Peyer's patch (tissue), 4 donors: ENCODE measurements around the gene GPR65. TPM values are rescaled to one million over a fixed set of nuclear protein-coding genes. Genes with fewer than 3 reads are reported as not detected.

ENCODE experiments used
- DNase-seq, 3 donors: peaks; one replicate each; pipeline ENCODE4 v3.0.0-alpha.2; 2017 to 2019
- H3K27ac ChIP-seq, 4 donors: fragments of 200-600 bp; sonication (generic); one replicate each; pipeline ENCODE4 v1.5.1; 2016 to 2019
- H3K27me3 ChIP-seq, 2 donors: fragments of 200-600 bp; sonication (generic); one replicate each; pipeline ENCODE4 v1.5.1; 2019
- H3K36me3 ChIP-seq, 3 donors: fragments of 200-600 bp; sonication (generic); one replicate each; pipeline ENCODE4 v1.5.1; 2016 to 2019
- H3K4me1 ChIP-seq, 4 donors: fragments of 200-600 bp; sonication (generic); one replicate each; pipeline ENCODE4 v1.5.1; 2016 to 2019
- H3K4me3 ChIP-seq, 4 donors: fragments of 200-600 bp; sonication (generic); 1 replicate in 3 of 4; 2 replicates in 1 of 4; pipeline ENCODE4 v1.5.1; 2016 to 2019; ENCODE audit warnings: mild to moderate bottlenecking in 1 of 4
- H3K9me3 ChIP-seq, 4 donors: fragments of 200-600 bp; sonication (generic); one replicate each; pipeline ENCODE4 v1.5.1; 2016 to 2019; ENCODE audit warnings: mild to moderate bottlenecking in 1 of 4
- CTCF ChIP-seq, 6 experiments: fragments of 450-650 bp in 4 of 6; fragments of 200-600 bp in 2 of 6; sonication (generic) in 1 of 6; IDR thresholded peaks; one replicate each; pipeline ENCODE4 v1.5.1; 2017 to 2019; ENCODE audit warnings: antibody characterized with exemption in 6 of 6, mild to moderate bottlenecking in 3 of 6, moderate library complexity in 1 of 6
- POLR2A ChIP-seq, 2 donors: fragments of 450-650 bp; IDR thresholded peaks; one replicate each; pipeline ENCODE4 v1.5.1; 2017; ENCODE audit warnings: antibody characterized with exemption in 2 of 2, mild to moderate bottlenecking in 2 of 2, moderate library complexity in 2 of 2
- total RNA-seq, 4 donors: library from RNA; depleted of rRNA; stranded (reverse); fragments of >200 nt; gene quantifications; one replicate each; pipeline ENCODE4 v1.1.0, GENCODE V29; 2016

GPR65 gene, protein sequence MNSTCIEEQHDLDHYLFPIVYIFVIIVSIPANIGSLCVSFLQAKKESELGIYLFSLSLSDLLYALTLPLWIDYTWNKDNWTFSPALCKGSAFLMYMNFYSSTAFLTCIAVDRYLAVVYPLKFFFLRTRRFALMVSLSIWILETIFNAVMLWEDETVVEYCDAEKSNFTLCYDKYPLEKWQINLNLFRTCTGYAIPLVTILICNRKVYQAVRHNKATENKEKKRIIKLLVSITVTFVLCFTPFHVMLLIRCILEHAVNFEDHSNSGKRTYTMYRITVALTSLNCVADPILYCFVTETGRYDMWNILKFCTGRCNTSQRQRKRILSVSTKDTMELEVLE
- total RNA-seq, result 1 to 10 TPM in 3 of 4 donors, under 1 TPM in 1; 0.76 to 1.7 (median 1.2) TPM

- peaks cover 0 to 3% (median 0%) of the 10 kb centered on the region in 4 donors for H3K4me1 ChIP-seq
- H3K27ac ChIP-seq, result peak within 1 kb of the TSS; percentile 67 to 76 (median 74)
- peak in 2 of 3 donors; percentile 64 to 73 for DNase-seq
Measured at GRCh38 chr14:88005050-88005481, at the start of gene GPR65. Gene GPR65, plus strand, starts transcription at chr14:88005135. Its CDS starts 5,713 bp downstream, at chr14:88010848.

GRCh38 chr14:87955501-87955900 lies 49.4 kb upstream of the GPR65 start:
- H3K4me3 ChIP-seq, result no peak overlapping the region
- no peaks in the 10 kb centered on the region for H3K9me3 ChIP-seq
- H3K27me3 ChIP-seq, result no peaks in the 10 kb centered on the region
- TF ChIP-seq CTCF (IDR thresholded peaks at IDR 0.05) (no peak), POLR2A (IDR thresholded peaks at IDR 0.05) (no peak)
- no peak for DNase-seq
- H3K4me1 ChIP-seq, result peaks cover 0 to 7% (median 0%) of the 10 kb centered on the region in 4 donors
- H3K36me3 ChIP-seq, result peaks cover 0 to 6% (median 0%) of the 10 kb centered on the region in 3 donors
- no peak overlapping the region for H3K27ac ChIP-seq

More at GRCh38 chr14:88005050-88005481, at the start of gene GPR65:
- Histone ChIP-seq H3K36me3 (no peaks in the 10 kb centered on the region), H3K27me3 (no peaks in the 10 kb centered on the region), H3K4me3 (peak within 1 kb of the TSS; percentile 27 to 30 (median 28)), H3K9me3 (no peaks in the 10 kb centered on the region)
- peak; percentile 51 to 64 for TF ChIP-seq POLR2A (IDR thresholded peaks at IDR 0.05)
- no peak for TF ChIP-seq CTCF (IDR thresholded peaks at IDR 0.05)

DNA sequence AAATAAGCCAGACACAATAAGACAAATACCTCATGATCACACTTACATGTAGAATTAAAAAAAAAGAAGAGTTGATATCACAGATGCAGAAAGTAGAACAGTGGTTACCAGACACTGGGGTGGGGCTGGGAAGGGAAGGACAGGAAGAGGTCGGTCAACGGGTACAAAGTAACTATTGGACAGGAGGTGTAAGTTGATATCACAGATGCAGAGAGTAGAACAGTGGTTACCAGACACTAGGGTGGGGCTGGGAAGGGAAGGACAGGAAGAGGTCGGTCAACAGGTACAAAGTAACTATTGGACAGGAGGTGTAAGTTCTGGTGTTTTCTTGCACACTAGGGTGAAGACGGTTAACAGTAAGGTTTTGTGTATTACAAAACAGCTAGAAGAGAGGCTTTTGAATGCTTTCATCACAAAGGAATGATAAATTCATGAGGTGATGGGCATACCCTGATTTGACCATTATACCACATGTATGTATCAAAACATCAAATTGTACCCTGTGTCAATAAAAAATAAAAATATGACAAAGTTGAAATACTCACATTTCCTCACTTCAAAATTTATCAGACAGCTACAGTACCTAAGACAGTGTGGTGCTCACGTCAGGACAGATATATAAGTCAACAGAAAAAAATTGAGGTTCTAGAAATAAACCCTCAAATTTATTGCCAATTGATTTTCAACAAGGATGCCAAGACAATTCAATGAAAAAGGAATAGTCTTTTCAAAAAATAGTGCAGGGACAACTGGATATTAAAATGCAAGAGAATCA lies 44.7 kb upstream of the GPR65 start:
- Histone ChIP-seq H3K27ac (no peak overlapping the region), H3K36me3 (peaks cover 0 to 7% (median 0%) of the 10 kb centered on the region in 3 donors), H3K4me3 (no peak overlapping the region), H3K9me3 (no peaks in the 10 kb centered on the region), H3K27me3 (no peaks in the 10 kb centered on the region), H3K4me1 (no peaks in the 10 kb centered on the region)
- TF ChIP-seq CTCF (IDR thresholded peaks at IDR 0.05), result no peak
- TF ChIP-seq POLR2A (IDR thresholded peaks at IDR 0.05), result no peak
- DNase-seq, result peak in 1 of 3 donors; percentile 51

DNA sequence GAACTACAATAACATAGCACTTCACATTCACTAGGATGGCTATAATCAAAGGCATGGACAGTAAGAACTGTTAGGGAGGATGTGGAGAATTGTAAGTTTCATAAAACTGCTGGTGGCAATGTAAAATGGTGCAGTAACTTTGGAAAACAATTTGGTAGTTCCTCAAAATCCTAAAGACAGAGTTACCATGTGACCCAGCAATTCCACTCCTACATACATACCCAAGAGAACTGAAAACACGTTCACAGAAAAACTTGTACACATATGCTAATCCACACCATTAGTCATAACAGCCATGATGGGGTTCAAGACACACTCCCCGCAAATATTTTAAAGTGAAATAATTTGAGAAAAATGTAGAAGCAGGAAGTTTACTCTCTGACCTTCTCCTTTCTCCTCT lies 43.7 kb upstream of the GPR65 start:
- TF ChIP-seq POLR2A (IDR thresholded peaks at IDR 0.05), result no peak
- no peak for TF ChIP-seq CTCF (IDR thresholded peaks at IDR 0.05)
- Histone ChIP-seq H3K27me3 (no peaks in the 10 kb centered on the region), H3K4me1 (no peaks in the 10 kb centered on the region), H3K4me3 (no peak overlapping the region), H3K27ac (no peak overlapping the region), H3K9me3 (no peaks in the 10 kb centered on the region), H3K36me3 (peaks cover 0 to 9% (median 0%) of the 10 kb centered on the region in 3 donors)
- DNase-seq, result no peak

DNA sequence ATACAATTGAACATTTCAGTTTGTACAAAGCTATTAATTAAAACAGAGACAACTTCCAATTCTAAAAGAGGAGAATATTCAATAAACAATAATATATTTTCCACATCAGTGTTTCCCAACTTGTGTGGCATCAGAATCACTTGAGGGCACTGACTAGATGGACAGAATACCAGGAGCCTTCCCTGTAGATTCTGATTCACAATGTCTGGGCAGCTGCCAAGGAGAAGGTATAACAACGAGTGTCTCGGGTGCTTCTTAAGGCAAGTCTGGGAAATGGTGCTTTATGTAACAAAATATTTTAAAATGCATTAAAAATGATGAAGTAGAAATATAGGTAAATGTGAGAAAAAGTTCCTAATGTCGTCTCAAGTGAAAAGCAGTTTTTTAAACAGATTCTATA lies 38.1 kb upstream of the GPR65 start:
- Histone ChIP-seq H3K27ac (no peak overlapping the region), H3K4me1 (no peaks in the 10 kb centered on the region), H3K27me3 (no peaks in the 10 kb centered on the region), H3K36me3 (peaks cover 0 to 7% (median 0%) of the 10 kb centered on the region in 3 donors), H3K9me3 (no peaks in the 10 kb centered on the region), H3K4me3 (no peak overlapping the region)
- no peak for DNase-seq
- no peak for TF ChIP-seq CTCF (IDR thresholded peaks at IDR 0.05)
- no peak for TF ChIP-seq POLR2A (IDR thresholded peaks at IDR 0.05)
